Stimulated activated CD4-positive, alpha-beta T cell treated with anti-CD3 and anti-CD28 coated beads, Interleukin-2, amount 100 ng/mL, for 48 hours (primary cell): ENCODE data around the gene DMD.

ENCODE experiments used
- DNase-seq, 2 donors: peaks; one replicate each; pipeline ENCODE4 v3.0.0-alpha.2; 2020

Gene DMD

DNA sequence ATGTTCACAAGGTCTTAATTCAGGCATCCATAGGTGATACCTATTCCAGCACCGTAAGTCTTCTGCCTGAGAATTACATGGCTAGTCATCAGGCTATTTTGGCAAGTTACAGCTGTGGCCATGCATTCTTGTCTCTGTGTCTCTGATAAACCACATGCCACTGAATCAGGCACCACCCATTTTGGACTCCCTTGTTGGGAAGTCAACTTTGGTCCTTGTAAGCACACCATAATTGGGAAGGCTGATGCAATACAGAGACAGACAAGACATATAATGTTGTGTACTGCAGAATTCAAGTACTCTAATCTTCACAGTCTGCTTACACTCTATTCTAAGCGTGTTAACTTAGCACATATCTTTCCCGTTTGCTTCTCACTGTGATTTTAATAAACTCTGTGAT, 1655.8 kb downstream of the DMD start:
- DNase-seq: no peak

DNA sequence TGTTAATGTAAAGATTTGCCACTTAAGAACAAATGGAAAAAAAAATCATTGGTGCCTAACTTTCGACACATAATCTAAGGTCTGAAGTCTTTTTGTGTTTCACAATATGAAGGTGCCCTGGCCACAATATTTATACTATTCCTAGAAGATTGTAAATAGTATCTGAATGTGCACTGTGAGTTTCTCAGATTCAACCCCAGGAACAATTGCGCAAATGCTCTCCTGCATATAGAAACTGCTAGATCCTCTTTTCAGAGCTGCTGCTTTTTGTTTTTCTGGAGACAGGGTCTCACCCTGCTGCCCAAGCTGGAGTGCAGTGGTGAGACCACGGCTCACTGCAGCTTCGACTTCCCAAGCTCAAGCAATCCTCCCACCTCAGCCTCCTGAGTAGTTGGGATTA, 1659.4 kb downstream of the DMD start:
- DNase-seq: no peak

- no peak for DNase-seq
Observed at GRCh38 chrX:31550158-31550557, 1661.2 kb downstream of the DMD start.

GRCh38 chrX:31547816-31548215, 1663.5 kb downstream of the DMD start:
- no peak for DNase-seq

- no peak for DNase-seq
Observed at GRCh38 chrX:31547416-31547815, 1663.9 kb downstream of the DMD start.

DNA sequence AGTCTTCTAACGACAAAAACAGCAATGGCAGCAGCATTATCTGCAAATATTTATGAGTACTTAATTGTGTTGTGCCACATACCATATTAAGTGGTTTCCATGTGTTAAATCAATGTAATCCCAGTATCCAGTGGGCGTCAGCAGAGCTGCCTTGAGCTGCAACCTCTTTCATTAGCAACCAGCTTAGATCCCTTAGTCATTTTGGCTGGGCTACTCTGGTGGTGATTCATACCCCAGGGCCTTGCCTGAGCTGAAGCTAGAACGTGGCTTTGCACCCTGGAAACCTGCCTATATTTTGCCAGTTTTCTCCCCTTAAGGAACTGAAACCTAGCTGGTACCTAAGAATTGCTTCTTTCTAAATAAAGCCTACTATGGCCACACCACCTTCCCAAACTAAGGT, 1665.2 kb downstream of the DMD start:
- DNase-seq: no peak

DNA sequence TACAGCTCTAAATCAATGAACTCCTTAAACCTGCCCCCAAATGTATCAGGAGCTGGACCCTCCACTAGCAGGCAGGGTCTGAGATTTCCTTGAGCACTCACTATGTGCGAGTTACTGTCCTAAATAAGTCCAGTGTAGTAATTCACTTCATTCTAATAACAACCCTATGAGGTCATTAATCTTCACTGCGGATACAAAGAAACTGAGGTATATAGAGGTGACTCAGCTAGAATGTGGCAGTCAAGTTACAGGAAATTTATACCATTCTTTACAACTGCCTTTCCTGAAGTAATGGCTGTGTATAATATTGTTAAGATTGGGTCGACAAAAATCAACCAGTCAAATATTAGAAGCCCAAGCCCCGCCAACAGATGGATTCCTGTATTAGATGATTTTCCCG, 1665.6 kb downstream of the DMD start:
- DNase-seq: no peak

GRCh38 chrX:31545191-31545590, 1666.2 kb downstream of the DMD start:
- no peak for DNase-seq

DNA sequence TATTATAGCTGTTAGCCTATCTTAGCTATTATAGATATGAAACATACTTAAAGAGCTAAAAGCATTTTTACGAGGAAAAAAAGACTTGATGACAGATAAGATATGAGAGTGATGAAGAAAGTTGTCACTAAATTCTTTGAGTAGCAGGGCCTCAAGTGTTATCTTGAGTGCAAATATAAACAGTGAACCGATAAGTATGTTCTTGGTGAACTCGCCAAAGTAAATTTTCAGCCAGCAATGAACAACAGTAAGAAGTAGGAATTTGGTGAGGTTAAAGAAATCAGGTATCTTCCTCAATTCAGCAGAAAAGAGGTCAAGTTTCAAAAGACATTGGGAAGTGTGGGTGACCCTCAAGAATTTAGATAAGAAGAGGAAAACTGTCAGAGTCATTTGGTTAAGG, 1667.7 kb downstream of the DMD start:
- DNase-seq: no peak

- no peak for DNase-seq
Observed at GRCh38 chrX:31542566-31542965, 1668.8 kb downstream of the DMD start.

DNA sequence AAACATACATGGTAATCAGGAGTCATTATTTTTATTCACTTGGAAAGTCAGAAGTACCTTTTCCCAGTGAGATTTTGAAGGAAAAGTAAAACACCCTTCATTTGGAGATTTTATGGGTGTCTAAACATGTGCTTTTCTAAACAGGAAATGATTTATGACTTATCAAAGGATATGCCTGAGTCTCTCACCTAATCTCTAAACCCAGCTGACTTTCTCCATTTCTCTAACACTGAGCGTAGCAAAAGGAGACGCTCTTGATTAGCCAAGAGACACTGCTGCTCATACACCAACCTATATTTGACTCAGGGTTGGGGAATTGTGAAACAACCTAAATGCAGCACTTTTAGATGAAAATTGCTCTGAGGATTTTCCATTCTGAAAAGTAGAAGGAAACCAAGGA, 1671.0 kb downstream of the DMD start:
- DNase-seq: no peak

DNA sequence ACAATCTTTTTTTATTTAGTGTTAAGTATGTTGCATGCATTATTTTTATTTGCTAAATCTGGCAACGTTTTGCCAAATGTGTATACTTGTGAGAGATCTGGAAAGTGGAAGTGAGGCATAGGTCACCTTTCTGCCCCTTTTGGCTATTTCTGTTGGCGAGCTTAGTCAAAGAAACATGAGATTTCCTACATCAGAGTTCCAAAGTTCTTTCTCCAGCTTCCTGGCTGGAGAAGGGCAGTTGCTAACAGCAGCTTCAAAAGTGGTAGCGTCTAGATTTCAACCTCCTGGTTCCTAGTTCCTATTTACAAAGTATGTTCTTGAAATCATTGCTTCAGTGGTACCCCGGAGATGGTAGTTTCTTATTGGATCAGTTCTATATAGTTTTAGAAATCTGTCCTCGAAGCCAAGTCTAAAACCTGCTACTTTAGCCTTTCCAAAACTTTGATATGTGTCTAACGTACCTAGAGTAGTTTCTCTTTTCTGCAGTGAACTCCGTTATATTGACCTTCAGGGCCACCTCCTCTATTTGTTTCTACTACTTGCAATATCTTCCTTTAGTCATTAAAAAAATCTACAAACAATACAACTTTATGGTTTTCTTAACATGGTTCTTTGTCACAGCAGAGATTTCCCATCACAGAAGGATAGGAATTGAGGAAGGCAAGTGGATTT, 1683.8 kb downstream of the DMD start:
- DNase-seq: no peak

DNA sequence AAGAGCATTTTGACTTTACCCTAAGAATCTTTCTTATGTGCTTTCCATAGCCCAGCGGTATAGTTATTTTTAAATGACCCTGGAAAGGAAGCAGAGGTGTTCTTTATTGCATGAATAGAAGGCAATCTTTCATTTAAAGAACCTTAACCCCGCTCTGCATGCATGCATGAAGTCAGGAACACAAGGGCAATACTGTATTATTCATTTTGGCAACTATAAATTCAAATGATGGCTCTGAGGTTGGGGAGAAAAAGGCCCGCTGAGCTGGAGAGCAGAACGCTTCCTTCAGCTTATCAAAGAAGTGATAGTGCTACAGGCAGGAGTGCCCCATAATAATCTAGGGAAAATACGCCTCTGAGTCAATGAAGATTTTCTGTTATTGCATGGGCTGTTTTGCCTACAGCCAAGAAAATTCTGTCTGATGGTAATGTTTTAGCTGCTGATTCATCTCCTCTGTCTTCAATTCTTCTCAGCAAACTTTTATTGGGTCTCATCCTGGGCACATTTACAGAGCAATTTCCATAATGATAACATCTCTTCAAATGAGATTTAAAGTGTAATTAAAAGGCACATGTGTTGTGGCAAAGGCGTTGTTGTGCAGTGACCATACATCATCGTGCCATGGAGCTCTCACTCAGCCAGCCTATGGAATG, 1687.3 kb downstream of the DMD start:
- DNase-seq: no peak

- no peak for DNase-seq
Observed at GRCh38 chrX:31522760-31523159, 1688.6 kb downstream of the DMD start.

DNA sequence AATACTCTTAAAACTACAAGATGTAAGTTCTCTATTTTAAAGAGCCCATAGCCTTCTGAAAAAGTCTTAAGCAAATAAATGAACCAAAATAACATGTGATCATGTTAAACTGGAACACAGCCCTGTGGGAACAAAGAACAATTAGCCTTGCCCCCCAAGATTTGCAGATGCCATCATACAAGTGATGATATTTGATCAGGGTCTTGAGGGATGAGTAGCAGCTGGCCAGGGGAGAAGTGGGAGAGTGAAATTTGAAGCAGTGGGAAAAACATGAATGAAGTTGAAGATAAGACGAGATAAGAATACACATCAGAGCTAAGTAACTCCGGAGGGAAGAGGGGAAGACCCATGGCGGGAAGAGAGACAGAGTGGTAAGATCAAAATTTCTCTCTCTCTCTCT, 1689.4 kb downstream of the DMD start:
- no peak for DNase-seq

GRCh38 chrX:31516527-31516926, 1694.8 kb downstream of the DMD start:
- DNase-seq: no peak

DNA sequence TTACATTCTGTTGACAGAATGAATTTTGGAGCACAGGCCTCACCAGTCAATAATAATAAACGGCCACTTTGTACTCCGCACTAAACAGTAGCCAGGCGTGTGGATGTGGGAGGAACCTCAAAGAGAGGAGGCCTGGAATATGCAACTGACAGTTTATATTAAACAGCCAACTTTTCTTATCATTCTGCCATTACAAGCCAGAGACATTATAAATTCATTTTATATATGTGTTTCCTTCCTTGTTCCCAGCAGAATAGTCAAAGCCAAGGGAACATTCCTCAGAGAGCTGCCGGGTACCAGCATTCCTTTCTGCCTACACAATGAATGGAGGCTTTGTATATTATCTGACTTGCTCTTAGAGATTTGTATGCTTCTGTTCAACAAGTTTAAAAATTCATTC, 1703.0 kb downstream of the DMD start:
- no peak for DNase-seq

DNA sequence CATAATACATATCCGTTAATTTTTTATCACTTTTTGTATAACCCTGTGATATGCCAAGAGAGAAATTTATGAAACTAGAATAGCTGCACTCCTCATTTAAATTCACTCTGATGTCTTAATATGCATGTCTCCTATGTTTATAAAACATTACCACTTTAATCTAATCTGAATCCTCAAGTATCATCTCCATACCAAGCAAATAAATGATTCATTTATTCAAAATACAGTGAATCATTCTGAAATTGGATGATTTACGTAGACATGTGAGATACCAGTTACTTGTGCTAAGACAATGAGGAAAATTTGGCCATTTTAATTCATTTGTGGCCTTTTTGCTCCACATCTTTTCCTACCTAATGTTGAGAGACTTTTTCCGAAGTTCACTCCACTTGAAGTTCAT, 1704.4 kb downstream of the DMD start:
- DNase-seq: no peak

DNA sequence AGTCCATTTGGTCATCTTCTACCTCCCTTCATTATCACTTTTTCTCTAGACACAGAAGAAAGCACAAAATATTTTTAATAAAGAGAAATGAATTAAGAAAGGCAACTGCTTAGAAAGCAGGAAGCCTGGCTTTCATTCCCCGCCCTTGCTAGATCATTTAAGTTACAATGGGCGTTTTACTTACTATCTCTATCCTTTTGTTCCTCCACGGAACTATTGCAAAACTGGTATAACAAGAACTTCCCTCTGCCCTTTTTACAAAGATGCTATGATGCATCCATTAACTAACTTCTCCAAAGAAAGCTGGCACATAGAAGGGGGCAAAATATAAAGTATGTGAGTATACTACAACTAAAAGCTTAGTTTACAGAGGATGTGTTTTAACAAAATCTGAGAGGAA, 1705.0 kb downstream of the DMD start:
- DNase-seq: no peak

DNA sequence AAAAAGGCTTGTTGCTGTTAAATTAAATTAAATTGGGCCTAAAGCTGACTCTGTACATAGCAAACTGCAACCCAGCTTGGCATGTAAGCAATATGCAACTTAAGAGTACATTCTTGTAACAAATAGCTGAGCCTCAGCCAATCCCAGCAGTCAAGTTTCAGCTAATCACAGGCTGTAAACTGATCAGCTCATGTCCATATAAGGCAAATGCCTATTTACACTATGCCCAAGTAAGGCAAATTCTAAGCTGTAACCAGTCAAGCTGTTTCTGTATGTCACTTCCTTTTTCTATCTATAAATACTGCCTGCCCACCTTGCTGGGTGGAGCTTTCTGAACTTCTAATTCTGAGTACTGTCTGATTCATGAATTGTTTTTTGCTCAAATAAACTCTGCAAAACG, 1710.4 kb downstream of the DMD start:
- DNase-seq: no peak

- no peak for DNase-seq
Observed at GRCh38 chrX:31499109-31499508, 1712.2 kb downstream of the DMD start.

DNA sequence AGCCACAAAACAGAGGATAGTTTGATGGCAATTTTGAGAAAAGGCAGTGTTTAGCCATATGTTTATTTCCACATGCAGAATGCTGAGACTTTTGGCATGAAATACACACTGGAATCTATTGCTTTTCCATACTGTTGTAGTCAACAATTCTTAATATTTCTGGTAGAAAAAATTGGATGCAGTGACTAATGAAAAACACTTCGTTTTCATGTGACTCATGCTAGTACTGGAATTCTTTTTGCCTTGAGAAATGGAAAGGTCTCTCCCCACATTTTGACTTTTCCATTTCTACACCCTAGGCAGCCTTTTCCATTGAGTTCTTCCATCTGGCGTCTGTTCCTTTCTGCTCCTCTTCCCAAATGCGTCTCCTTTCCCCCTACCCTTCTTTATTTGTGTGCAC, 1714.3 kb downstream of the DMD start:
- DNase-seq: no peak

DNA sequence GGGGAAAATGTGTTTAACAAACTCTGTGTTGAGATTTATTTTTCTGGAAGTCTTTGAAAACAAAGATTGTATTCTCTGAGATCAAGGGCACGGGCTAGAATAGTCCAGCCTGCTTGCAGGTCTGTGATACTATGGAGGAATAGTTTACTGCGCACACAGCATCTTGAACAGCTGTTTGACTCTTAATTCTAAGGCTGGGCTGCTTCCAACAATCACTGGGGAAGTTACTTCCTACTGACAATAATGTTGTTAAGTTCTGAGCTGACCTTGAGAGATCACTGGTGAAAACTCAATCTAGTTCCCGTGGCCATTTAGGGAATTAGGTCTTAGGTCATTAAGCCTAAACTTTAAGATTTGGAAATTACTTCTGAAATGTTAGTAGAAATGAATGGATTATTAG, 1723.4 kb downstream of the DMD start:
- DNase-seq: no peak

DNA sequence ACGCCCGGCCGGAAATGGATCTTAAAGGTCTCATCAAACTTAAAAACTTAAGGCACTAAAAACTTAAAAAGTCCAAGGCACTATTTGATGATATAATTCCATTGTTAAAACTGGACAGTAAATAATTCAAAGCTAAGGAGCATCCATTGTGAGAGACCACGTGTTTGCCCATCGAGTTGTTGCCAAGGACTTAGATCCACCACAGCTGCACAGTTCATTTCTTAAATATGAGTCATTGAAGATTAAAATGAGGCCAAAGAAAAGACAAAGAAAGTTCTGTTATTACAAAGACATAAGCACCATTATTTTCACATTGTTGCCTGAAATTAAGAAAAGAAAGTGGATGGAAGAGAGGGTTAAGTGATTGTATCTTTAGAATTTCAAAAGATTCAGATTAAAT, 1728.0 kb downstream of the DMD start:
- no peak for DNase-seq

GRCh38 chrX:31480696-31481095, 1730.7 kb downstream of the DMD start:
- DNase-seq: no peak
